Glutamatergic neuron (in vitro differentiated cells): Measurements from ENCODE around the gene TMTC3. TPM values are rescaled to one million over a fixed set of nuclear protein-coding genes. Genes with fewer than 3 reads are reported as not detected.

Source experiments
- DNase-seq: peaks from one replicate; pipeline ENCODE4 v3.0.0; 2022
- H3K27ac Mint-ChIP-seq: one replicate; pipeline ENCODE4 v1.8.0; 2020; ENCODE audit warnings: mild to moderate bottlenecking, mixed read lengths, inconsistent platforms; ENCODE audit not compliant: unreplicated experiment
- H3K27me3 Mint-ChIP-seq: one replicate; pipeline ENCODE4 v1.8.0; 2020; ENCODE audit warnings: mild to moderate bottlenecking, moderate library complexity, mixed read lengths, inconsistent platforms; ENCODE audit not compliant: unreplicated experiment
- H3K36me3 Mint-ChIP-seq: one replicate; pipeline ENCODE4 v1.8.0; 2020; ENCODE audit warnings: mild to moderate bottlenecking, mixed read lengths, inconsistent platforms; ENCODE audit not compliant: unreplicated experiment
- H3K4me1 Mint-ChIP-seq: one replicate; pipeline ENCODE4 v1.8.0; 2020; ENCODE audit warnings: mild to moderate bottlenecking, low read depth, mixed read lengths, inconsistent platforms; ENCODE audit not compliant: unreplicated experiment
- H3K4me3 Mint-ChIP-seq: one replicate; pipeline ENCODE4 v1.8.0; 2020; ENCODE audit warnings: mild to moderate bottlenecking, mixed read lengths, inconsistent platforms; ENCODE audit not compliant: unreplicated experiment
- H3K9me3 Mint-ChIP-seq: one replicate; pipeline ENCODE4 v1.8.0; 2020; ENCODE audit warnings: mild to moderate bottlenecking, moderate library complexity, mixed read lengths, inconsistent platforms; ENCODE audit not compliant: unreplicated experiment
- total RNA-seq: library from RNA; stranded (reverse); fragmentation: NEBNext Ultra II Directional; extraction: Animal tissue kit (Norgen Biotek cat#: 25700); gene quantifications from one replicate; pipeline ENCODE4 v1.2.1, GENCODE V29; 2021; ENCODE audit not compliant: unreplicated experiment
- TF ChIP-seq, protein P1 (sequence below): fragments of 200-600 bp; sonication (generic); IDR thresholded peaks from one replicate; pipeline ENCODE4 v1.5.0; 2021; ENCODE audit not compliant: partially characterized antibody, unreplicated experiment

The TMTC3 gene
- total RNA-seq, 1 donor from 2014 or later: 12.5 TPM

DNA sequence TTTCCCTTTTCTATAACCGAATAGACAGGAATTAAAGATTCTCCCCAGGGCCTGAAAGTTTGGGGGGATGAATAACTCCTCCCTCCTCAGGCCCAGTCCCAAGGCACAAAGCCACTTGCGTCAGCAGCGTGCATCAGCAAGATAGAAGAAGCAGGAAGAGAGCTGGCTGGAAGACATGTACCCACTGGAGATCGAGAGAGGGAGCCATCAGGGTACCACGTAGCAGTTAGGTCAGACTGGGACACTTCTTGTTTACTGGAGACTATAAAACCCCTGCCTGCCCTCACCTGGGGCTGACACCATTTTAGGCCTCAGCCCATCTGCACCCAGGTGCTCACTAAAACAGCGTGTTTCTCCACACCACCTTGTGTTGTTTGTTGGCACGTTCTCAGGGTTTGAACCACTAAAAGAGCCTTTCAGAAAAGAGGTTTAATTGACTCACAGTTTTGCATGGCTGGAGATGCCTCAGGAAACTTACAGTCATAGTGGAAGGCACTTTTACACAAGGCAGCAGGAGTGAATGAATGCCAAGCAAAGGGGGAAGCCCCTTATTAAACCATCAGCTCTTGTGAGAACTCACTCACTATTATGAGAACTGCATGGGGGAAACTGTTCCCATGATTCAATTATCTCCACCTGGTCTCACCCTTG, 93.2 kb downstream of the TMTC3 start:
- Mint-ChIP-seq H3K9me3 (no peaks in the 10 kb centered on the region), H3K27me3 (no peaks in the 10 kb centered on the region), H3K27ac (no peak overlapping the region), H3K4me3 (no peak overlapping the region), H3K36me3 (no peaks in the 10 kb centered on the region), H3K4me1 (no peaks in the 10 kb centered on the region)
- TF ChIP-seq, protein P1, sequence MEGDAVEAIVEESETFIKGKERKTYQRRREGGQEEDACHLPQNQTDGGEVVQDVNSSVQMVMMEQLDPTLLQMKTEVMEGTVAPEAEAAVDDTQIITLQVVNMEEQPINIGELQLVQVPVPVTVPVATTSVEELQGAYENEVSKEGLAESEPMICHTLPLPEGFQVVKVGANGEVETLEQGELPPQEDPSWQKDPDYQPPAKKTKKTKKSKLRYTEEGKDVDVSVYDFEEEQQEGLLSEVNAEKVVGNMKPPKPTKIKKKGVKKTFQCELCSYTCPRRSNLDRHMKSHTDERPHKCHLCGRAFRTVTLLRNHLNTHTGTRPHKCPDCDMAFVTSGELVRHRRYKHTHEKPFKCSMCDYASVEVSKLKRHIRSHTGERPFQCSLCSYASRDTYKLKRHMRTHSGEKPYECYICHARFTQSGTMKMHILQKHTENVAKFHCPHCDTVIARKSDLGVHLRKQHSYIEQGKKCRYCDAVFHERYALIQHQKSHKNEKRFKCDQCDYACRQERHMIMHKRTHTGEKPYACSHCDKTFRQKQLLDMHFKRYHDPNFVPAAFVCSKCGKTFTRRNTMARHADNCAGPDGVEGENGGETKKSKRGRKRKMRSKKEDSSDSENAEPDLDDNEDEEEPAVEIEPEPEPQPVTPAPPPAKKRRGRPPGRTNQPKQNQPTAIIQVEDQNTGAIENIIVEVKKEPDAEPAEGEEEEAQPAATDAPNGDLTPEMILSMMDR: no peak
- no peak for DNase-seq

DNA sequence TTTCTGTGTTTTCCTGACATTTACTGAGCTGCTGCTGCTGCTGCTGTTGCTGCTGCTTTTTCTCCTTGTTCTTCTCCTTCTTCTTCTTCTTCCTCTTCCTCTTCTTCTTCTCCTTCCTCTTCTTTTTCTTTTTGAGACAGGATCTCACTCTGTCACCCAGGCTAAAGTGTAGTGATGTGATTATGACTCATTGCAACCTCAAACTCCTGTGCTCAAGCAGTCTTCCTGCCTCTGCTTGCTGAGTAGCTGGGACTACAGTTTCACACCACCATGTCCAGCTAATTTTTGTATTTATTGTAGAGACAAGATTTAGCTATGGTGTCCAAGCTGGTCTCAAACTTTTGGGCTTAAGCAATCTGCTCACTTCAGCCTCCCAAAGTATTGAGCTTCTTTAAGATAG, 95.8 kb downstream of the TMTC3 start:
- H3K36me3 Mint-ChIP-seq: no peaks in the 10 kb centered on the region
- no peak overlapping the region for H3K4me3 Mint-ChIP-seq

DNA sequence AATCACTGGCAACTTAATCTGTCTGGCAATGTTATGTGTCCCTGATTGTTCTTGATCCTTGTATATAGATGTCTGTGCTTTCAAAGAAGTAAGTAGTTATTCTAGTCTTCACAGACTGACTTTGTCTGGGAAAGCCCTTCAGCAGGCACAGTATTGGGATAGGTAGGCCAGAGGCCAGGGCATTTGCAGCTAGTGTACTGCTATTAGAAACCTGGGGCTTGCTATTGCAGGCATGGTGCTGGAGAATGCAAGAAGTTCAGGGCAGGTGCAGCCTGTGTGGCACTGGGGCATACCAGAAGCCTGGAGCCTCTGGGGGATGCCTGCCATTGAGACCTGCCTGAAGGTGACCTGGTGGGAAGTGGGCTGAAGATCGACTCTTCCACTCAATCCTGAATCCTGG, 96.3 kb downstream of the TMTC3 start:
- Mint-ChIP-seq H3K4me3 (no peak overlapping the region), H3K9me3 (no peaks in the 10 kb centered on the region)
- TF ChIP-seq, protein P1: no peak

More for the DNA sequence above, 95.8 kb downstream of the TMTC3 start:
- no peaks in the 10 kb centered on the region for H3K27me3 Mint-ChIP-seq
- H3K27ac Mint-ChIP-seq: no peak overlapping the region
- DNase-seq: no peak
- no peaks in the 10 kb centered on the region for H3K9me3 Mint-ChIP-seq
- no peaks in the 10 kb centered on the region for H3K4me1 Mint-ChIP-seq
- TF ChIP-seq, protein P1: no peak

DNA sequence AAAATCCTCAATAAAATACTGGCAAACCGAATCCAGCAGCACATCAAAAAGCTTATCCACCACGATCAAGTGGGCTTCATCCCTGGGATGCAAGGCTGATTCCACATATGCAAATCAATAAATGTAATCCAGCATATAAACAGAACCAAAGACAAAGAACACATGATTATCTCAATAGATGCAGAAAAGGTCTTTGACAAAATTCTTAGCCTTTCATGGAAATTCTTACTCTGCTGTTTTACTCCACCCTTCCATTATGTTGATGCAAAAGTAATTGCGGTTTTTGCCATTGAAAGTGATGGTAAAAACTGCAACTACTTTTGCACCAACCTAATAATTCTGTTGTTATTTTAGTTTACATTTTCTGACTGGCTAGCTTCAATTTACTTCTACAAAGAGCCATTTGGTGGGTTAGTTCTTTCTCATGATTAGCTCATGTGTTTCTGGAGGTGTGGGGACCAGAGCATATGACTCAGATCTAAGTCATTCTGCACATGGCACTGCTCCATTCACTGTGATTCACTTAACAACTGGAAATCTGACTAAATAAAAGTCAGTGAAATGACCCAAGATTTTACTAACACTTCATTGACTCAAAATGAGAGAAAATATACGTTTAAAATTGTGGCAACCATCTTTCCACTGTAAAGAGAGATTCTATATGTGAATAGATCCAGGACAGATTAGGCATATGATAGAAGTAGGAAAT, 99.9 kb downstream of the TMTC3 start:
- H3K27me3 Mint-ChIP-seq: no peaks in the 10 kb centered on the region
- no peak overlapping the region for H3K27ac Mint-ChIP-seq
- no peaks in the 10 kb centered on the region for H3K9me3 Mint-ChIP-seq
- TF ChIP-seq, protein P1: no peak
- H3K4me1 Mint-ChIP-seq: no peaks in the 10 kb centered on the region
- DNase-seq: no peak
- H3K4me3 Mint-ChIP-seq: no peak overlapping the region
- H3K36me3 Mint-ChIP-seq: no peaks in the 10 kb centered on the region

More for the DNA sequence above, 96.3 kb downstream of the TMTC3 start:
- H3K27ac Mint-ChIP-seq: no peak overlapping the region
- DNase-seq: no peak
- H3K27me3 Mint-ChIP-seq: no peaks in the 10 kb centered on the region
- no peaks in the 10 kb centered on the region for H3K36me3 Mint-ChIP-seq
- no peaks in the 10 kb centered on the region for H3K4me1 Mint-ChIP-seq

DNA sequence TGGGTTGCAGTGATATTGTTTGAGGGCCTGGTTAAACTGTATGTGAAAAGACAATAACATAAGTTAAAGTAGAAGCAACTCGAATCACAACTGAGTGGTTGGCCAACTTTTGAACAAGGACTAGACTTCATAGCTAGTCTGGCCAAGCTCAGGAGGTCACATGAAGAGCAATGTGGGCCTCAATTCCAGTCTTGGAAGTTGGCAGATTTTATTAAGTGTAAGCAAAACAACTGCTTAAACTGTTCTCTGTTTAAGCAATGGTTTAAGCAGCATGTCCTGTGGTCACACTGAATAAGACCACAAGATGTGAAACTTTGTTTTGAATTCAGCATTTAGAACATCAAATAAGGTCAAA, 100.4 kb downstream of the TMTC3 start:
- Mint-ChIP-seq H3K27me3 (no peaks in the 10 kb centered on the region), H3K9me3 (no peaks in the 10 kb centered on the region), H3K36me3 (no peaks in the 10 kb centered on the region), H3K4me1 (no peaks in the 10 kb centered on the region), H3K27ac (no peak overlapping the region), H3K4me3 (no peak overlapping the region)
- TF ChIP-seq, protein P1: no peak
- no peak for DNase-seq
